K562 (cell line): ENCODE measurements around the gene PRDX1. TPM values are rescaled to one million over a fixed set of nuclear protein-coding genes. Genes with fewer than 3 reads are reported as not detected.

Experiments
- ATAC-seq: fragments of 200-7000 bp; cut with Tn5 transposase; 3 replicates; pipeline ENCODE4 v1.9.1; 2020; ENCODE audit warnings: moderate library complexity
- BruUV-seq: library from RNA; stranded (reverse); fragments of 400-500 nt; replicated peaks from 2 replicates; lab custom pipeline; 2021; lab: Mats Ljungman, UMichigan
- CTCF ChIA-PET: fragments of 300-600 bp; formaldehyde crosslinking; extraction: SDS; loops from one replicate; lab custom pipeline; 2021; ENCODE audit warnings: low intra/inter-chr PET ratio; lab: Yijun Ruan, JAX
- POLR2A ChIA-PET: fragments of 300-600, 350-650 bp; sonication (Branson Sonifier 250); formaldehyde crosslinking; extraction: SDS; loops from one replicate; lab custom pipeline; 2021; ENCODE audit warnings: antibody characterized with exemption, inconsistent platforms; lab: Yijun Ruan, JAX
- DNase-seq, 4 experiments: peaks; one replicate each; pipeline versions ENCODE4 v3.0.0 to v3.0.0-alpha.2; 2011 to 2018; ENCODE audit warnings: low spot score in 3 of 4, mixed read lengths in 3 of 4; ENCODE audit errors: extremely low read depth in 1 of 4
- FAIRE-seq: peaks from 2 replicates; lab custom pipeline; 2011; peaks lifted over from hg19 to GRCh38; lab: Jason Lieb, UNC
- H2AFZ ChIP-seq: 2 replicates; pipeline ENCODE4 v1.6.0; 2011; ENCODE audit warnings: low read depth, low read length, control low read depth, inconsistent platforms
- H3K27ac ChIP-seq: fragments of 200-600 bp; 3 replicates; pipeline ENCODE4 v1.8.0; 2011; ENCODE audit warnings: low read depth, mild to moderate bottlenecking, control low read depth, inconsistent platforms, low read length, moderate library complexity, mixed read lengths; ENCODE audit errors: extremely low read depth
- H3K27me3 ChIP-seq, 2 experiments: fragments of 300-600 bp in 1 of 2; 2 replicates in 1 of 2; 3 replicates in 1 of 2; pipeline versions ENCODE4 v1.6.0 to v1.8.0; 2011; ENCODE audit warnings: inconsistent platforms in 2 of 2, low read length in 2 of 2, mild to moderate bottlenecking in 1 of 2, mixed read lengths in 1 of 2, moderate library complexity in 1 of 2; ENCODE audit not compliant: control insufficient read depth in 2 of 2, insufficient read depth in 2 of 2
- H3K36me3 ChIP-seq: fragments of 300-600 bp; 3 replicates; pipeline ENCODE4 v1.8.0; 2011; ENCODE audit warnings: mild to moderate bottlenecking, low read length, inconsistent platforms; ENCODE audit not compliant: control insufficient read depth, insufficient read depth
- H3K4me1 ChIP-seq, 2 experiments: fragments of 200-600 bp in 1 of 2; replicated peaks in 1 of 2; 2 replicates in 1 of 2; 3 replicates in 1 of 2; pipeline versions ENCODE4 v1.5.1 to v1.8.0; 2011; ENCODE audit warnings: inconsistent platforms in 2 of 2, low read length in 2 of 2, mild to moderate bottlenecking in 1 of 2, mixed read lengths in 1 of 2, moderate library complexity in 1 of 2; ENCODE audit not compliant: control insufficient read depth in 2 of 2, insufficient read depth in 2 of 2
- H3K4me2 ChIP-seq: 2 replicates; pipeline ENCODE4 v1.6.1; 2011; ENCODE audit warnings: low read length, control low read depth, inconsistent platforms, mixed read lengths; ENCODE audit not compliant: insufficient read depth
- H3K4me3 ChIP-seq: fragments of 200-600 bp; sonication (generic), shearing (Covaris generic); 2 replicates; pipeline ENCODE4 v1.5.1; 2016; ENCODE audit warnings: control low read depth, inconsistent platforms
- H3K79me2 ChIP-seq: fragments of 200-600 bp; 3 replicates; pipeline ENCODE4 v1.8.0; 2011; ENCODE audit warnings: low read length, inconsistent platforms; ENCODE audit not compliant: control insufficient read depth, insufficient read depth
- H3K9ac ChIP-seq, 2 experiments: 2 replicates each; pipeline versions ENCODE4 v1.6.0 to v1.6.1; 2011; ENCODE audit warnings: low read depth in 2 of 2, low read length in 2 of 2, control low read depth in 1 of 2, inconsistent platforms in 1 of 2, mild to moderate bottlenecking in 1 of 2, mixed read lengths in 1 of 2; ENCODE audit not compliant: insufficient read depth in 1 of 2
- H3K9me1 ChIP-seq: one replicate; pipeline ENCODE4 v1.6.0; 2011; ENCODE audit warnings: inconsistent platforms, mild to moderate bottlenecking, low read length, moderate library complexity; ENCODE audit not compliant: control insufficient read depth, insufficient read depth
- H3K9me3 ChIP-seq: replicated peaks from 2 replicates; pipeline ENCODE4 v1.5.1; 2011; ENCODE audit warnings: low read depth, low read length, inconsistent platforms; ENCODE audit not compliant: control insufficient read depth, insufficient read depth
- H4K20me1 ChIP-seq: replicated peaks from 2 replicates; pipeline ENCODE4 v1.6.1; 2011; ENCODE audit warnings: low read length, inconsistent platforms, mixed read lengths; ENCODE audit not compliant: control insufficient read depth, insufficient read depth
- C11orf30 ChIP-seq: fragments of 450-650 bp; IDR thresholded peaks from 2 replicates; pipeline ENCODE4 v1.6.1; 2016; ENCODE audit warnings: low read depth, mild to moderate bottlenecking
- CBX2 ChIP-seq: fragments of 200-600 bp; sonication (generic); IDR thresholded peaks from one replicate; pipeline ENCODE4 v1.6.1; 2012; ENCODE audit warnings: mild to moderate bottlenecking, low read length, inconsistent platforms; ENCODE audit not compliant: insufficient read depth, poor library complexity, severe bottlenecking
- GABPB1 ChIP-seq: sonication (generic); formaldehyde crosslinking; IDR thresholded peaks from 2 replicates; pipeline ENCODE4 v1.8.0; 2022; ENCODE audit warnings: mild to moderate bottlenecking, missing genetic modification reagents
- HNRNPK ChIP-seq: fragments of 200-400 bp; formaldehyde crosslinking; IDR thresholded peaks from one replicate; pipeline ENCODE4 v1.6.1; 2018; ENCODE audit warnings: mild to moderate bottlenecking, low read depth, low read length; ENCODE audit not compliant: poor library complexity, severe bottlenecking
- HNRNPUL1 ChIP-seq: fragments of 200-400 bp; formaldehyde crosslinking; IDR thresholded peaks from 2 replicates; pipeline ENCODE4 v1.6.1; 2017; ENCODE audit warnings: low read length
- JUND ChIP-seq, 2 experiments: IDR thresholded peaks; 2 replicates in 1 of 2; 3 replicates in 1 of 2; pipeline ENCODE4 v1.6.1; 2011; ENCODE audit warnings: borderline replicate concordance in 2 of 2, low read depth in 2 of 2, low read length in 2 of 2, improper control_type of control experiment in 1 of 2, missing biosample characterization in 1 of 2, missing genetic modification characterization in 1 of 2, missing genetic modification reagents in 1 of 2
- MAFF ChIP-seq: IDR thresholded peaks from 2 replicates; pipeline ENCODE4 v1.6.1; 2012; ENCODE audit warnings: low read length, improper control_type of control experiment
- NEUROD1 ChIP-seq: fragments of 150-350 bp; IDR thresholded peaks from 2 replicates; pipeline ENCODE4 v1.6.1; 2014; ENCODE audit warnings: borderline replicate concordance, low read length, low read depth; ENCODE audit not compliant: partially characterized antibody
- ZNF121 ChIP-seq: sonication (generic); formaldehyde crosslinking; conservative IDR thresholded peaks from 2 replicates; pipeline ENCODE4 v1.8.0; 2022; ENCODE audit warnings: missing genetic modification reagents
- ZNF316 ChIP-seq: fragments of 450-650 bp; IDR thresholded peaks from 2 replicates; pipeline ENCODE4 v1.6.1; 2016
- ZNF354B ChIP-seq: fragments of 250-450 bp; sonication (Bioruptor Pico); IDR thresholded peaks from 2 replicates; pipeline ENCODE4 v1.4.0; 2020
- ZNF449 ChIP-seq: fragments of 250-450 bp; sonication (Bioruptor Pico); IDR thresholded peaks from 2 replicates; pipeline ENCODE4 v1.8.0; 2022; ENCODE audit warnings: moderate library complexity, mild to moderate bottlenecking, inconsistent platforms
- WGBS: fragments of 100-300 bp; shearing (Covaris generic); methylation state at CpG from one replicate; pipeline ENCODE4 v1.1.6; 2016; ENCODE audit warnings: low coverage, mixed read lengths; ENCODE audit not compliant: insufficient coverage; ENCODE audit errors: missing lambda C conversion rate; 5-methylcytosine and 5-hydroxymethylcytosine counted together
- in situ Hi-C: fragments of 300-500 bp; cut with MboI; formaldehyde crosslinking; loops from 4 replicates; pipeline ENCODE4 v1.15.0; 2018; ENCODE audit warnings: inconsistent platforms, mixed read lengths
- intact Hi-C: fragments of 100-400 bp; cut with micrococcal nuclease; formaldehyde crosslinking; loops from 2 replicates; pipeline ENCODE4 v1.14.2; 2022
- polyA plus RNA-seq, 8 experiments: library from polyadenylated mRNA; depleted of rRNA in 4 of 8; stranded (reverse) in 5 of 8; unstranded in 3 of 8; fragments of >200 nt; fragmentation: Nextera tagmentation in 2 of 8; fragmentation: Illumina TruSeq in 1 of 8; extraction: Ambion mirVana in 2 of 8; extraction: Trizol in 1 of 8; gene quantifications; 2 replicates each; pipeline versions ENCODE4 v1.2.1 to v1.2.3, GENCODE V29; 2011 to 2014; ENCODE audit warnings: inconsistent platforms in 1 of 8, missing spikeins in 1 of 8
- total RNA-seq, 7 experiments: library from RNA; depleted of rRNA in 6 of 7; stranded (reverse); fragments of >200 nt in 6 of 7; fragmentation: Illumina TruSeq in 2 of 7; extraction: Trizol in 2 of 7; gene quantifications; 2 replicates each; pipeline versions ENCODE4 v1.2.1 to v1.2.3, GENCODE V29; 2011 to 2021; ENCODE audit warnings: low replicate concordance in 1 of 7
- TF ChIP-seq, protein P1 (sequence below): fragments of 450-650 bp; conservative IDR thresholded peaks from 2 replicates; pipeline ENCODE4 v1.6.1; 2016; ENCODE audit warnings: missing genetic modification characterization, low read depth, mild to moderate bottlenecking, missing compliant biosample characterization, moderate library complexity

Gene PRDX1
- total and polyA plus RNA-seq, 9 of the 15 experiments (the other 6 are each of a cell fraction or from before 2014, with no cell fraction given): 748 to 2,388 (median 1,045) TPM

DNA sequence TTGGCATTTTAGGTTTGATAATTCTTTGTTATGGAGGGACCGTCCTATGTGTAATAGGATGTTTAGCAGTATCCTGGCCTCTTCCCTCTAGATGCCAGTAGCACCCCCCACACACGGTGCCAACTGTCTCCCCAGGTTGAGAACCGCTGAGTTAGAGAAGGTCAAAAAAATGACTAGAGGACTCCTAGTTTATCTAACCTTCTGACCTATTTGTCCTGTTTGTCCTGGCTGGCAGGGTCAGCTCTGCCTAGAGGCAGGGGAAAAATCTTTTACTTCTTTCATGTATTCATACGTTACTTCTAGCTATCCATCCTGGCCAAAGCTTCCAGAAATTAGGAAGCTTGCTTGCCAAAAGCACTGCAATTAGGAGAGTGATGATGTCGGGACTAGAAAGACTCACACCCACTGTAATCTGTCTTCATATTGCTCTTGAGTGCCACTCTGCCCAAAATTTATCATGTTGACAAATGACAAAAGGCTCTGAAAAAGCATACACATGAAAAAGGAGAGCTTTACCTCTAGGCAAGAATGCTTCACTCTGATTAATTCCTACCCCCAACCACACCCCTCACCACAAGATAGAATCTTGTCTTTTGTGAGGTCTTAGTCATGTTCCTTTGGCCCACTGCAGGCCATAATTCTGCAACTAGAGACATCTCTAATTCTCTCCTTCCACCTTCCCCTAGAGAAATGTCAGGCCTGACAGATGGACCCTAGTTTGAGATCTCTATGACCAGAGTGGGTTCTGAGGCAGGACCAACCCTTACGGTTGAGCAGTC is 14.5 kb upstream of the PRDX1 start (continued):
- TF ChIP-seq MAFF: peak; percentile 6; the same call in 1 of the 2 replicates
- no peak; the same call in 1 of the 2 replicates for TF ChIP-seq C11orf30
- no peak for TF ChIP-seq HNRNPK
- TF ChIP-seq HNRNPUL1: no peak
- TF ChIP-seq JUND (IDR thresholded peaks at IDR 0.05; ENCODE audit: borderline replicate concordance, low read depth, low read length): 0 out of 2 replicates have a peak, but pooled peaks have one; percentile 41
- no peak; the same call in 2 of the 3 replicates for TF ChIP-seq JUND (tag; IDR thresholded peaks at IDR 0.05; ENCODE audit: borderline replicate concordance, low read depth, low read length)
- TF ChIP-seq ZNF316: 0 out of 2 replicates have a peak, but pooled peaks have one; percentile 10
- no peak for TF ChIP-seq GABPB1
- TF ChIP-seq ZNF354B (CRISPR knock-in tag): no peak
- no peak for TF ChIP-seq CBX2

GRCh38 chr1:45531873-45532272 is 10.2 kb upstream of the PRDX1 start:
- ChIA-PET CTCF (interaction anchor here (0.6 kb wide), 2 partner anchors 120 to 679 kb away, joined by 3 to 7 read pairs; no protein-coding TSS in a partner anchor), POLR2A (interaction anchor here (0.8 to 10.3 kb wide), 3 partner anchors 10 to 52 kb away, joined by 3 to 135 read pairs (median 4); partner anchors contain the start of genes NASP and PRDX1)
- BruUV-seq: no TSS peak
- H3K27me3 ChIP-seq: no peaks in the 10 kb centered on the region
- no peak overlapping the region for H3K27ac ChIP-seq
- H3K9ac ChIP-seq: no peak overlapping the region
- ATAC-seq (no peak), DNase-seq (no peak), FAIRE-seq (no peak)
- H2AFZ ChIP-seq: no peak overlapping the region
- WGBS: 46% methylated on average over 5 of the region's 5 CpGs
- H4K20me1 ChIP-seq: no peaks in the 10 kb centered on the region
- no peaks in the 10 kb centered on the region for H3K79me2 ChIP-seq
- H3K36me3 ChIP-seq: no peaks in the 10 kb centered on the region
- in situ Hi-C loops (no loop called here), intact Hi-C loops (no loop called here)
- no peak overlapping the region for H3K4me3 ChIP-seq
- no peaks in the 10 kb centered on the region for H3K9me1 ChIP-seq
- 0 out of 2 replicates have a peak, but pooled peaks have one; percentile 10 for TF ChIP-seq ZNF316
- no peak for TF ChIP-seq ZNF449 (CRISPR knock-in tag)
- TF ChIP-seq ZNF121 (CRISPR knock-in tag): 0 out of 2 replicates have a peak, but pooled peaks have one; percentile 30
- TF ChIP-seq, protein P1, sequence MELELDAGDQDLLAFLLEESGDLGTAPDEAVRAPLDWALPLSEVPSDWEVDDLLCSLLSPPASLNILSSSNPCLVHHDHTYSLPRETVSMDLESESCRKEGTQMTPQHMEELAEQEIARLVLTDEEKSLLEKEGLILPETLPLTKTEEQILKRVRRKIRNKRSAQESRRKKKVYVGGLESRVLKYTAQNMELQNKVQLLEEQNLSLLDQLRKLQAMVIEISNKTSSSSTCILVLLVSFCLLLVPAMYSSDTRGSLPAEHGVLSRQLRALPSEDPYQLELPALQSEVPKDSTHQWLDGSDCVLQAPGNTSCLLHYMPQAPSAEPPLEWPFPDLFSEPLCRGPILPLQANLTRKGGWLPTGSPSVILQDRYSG (tag): no peak
- no peak for TF ChIP-seq NEUROD1
- H3K4me2 ChIP-seq: no peak overlapping the region
- H3K9me3 ChIP-seq: no peaks in the 10 kb centered on the region
- peaks cover 0 to 10% of the 10 kb centered on the region in 2 experiments; a peak in 4 of 5 replicates for H3K4me1 ChIP-seq
